CD14-positive monocyte (primary cell): ENCODE measurements around the gene ATL3. TPM values are rescaled to one million over a fixed set of nuclear protein-coding genes. Genes with fewer than 3 reads are reported as not detected.
A peak's percentile ranks its signal among the peaks of the same experiment; 100 is the strongest.

Source experiments
- DNase-seq, 3 donors: peaks; one replicate each; pipeline ENCODE4 v3.0.0-alpha.2; 2011 to 2022
- H2AFZ ChIP-seq: 2 replicates; pipeline ENCODE4 v1.6.0; 2012; ENCODE audit warnings: mild to moderate bottlenecking, low read depth, low read length, inconsistent platforms; ENCODE audit not compliant: insufficient read depth, poor library complexity, severe bottlenecking
- H3K27ac ChIP-seq, 2 donors: 1 replicate in 1 of 2; 2 replicates in 1 of 2; pipeline ENCODE4 v1.5.1; 2012 to 2013; ENCODE audit warnings: low read length in 2 of 2, control low read depth in 1 of 2, inconsistent platforms in 1 of 2, low read depth in 1 of 2, mild to moderate bottlenecking in 1 of 2
- H3K27me3 ChIP-seq, 2 donors: one replicate each; pipeline versions ENCODE4 v1.6.0 to v1.6.1; 2011 to 2013; ENCODE audit warnings: low read length in 2 of 2; ENCODE audit not compliant: control insufficient read depth in 2 of 2, insufficient read depth in 2 of 2
- H3K36me3 ChIP-seq, 2 donors: replicated peaks in 1 of 2; 1 replicate in 1 of 2; 2 replicates in 1 of 2; pipeline versions ENCODE4 v1.5.1 to v1.6.1; 2012 to 2013; ENCODE audit warnings: low read length in 2 of 2, control low read depth in 1 of 2, inconsistent platforms in 1 of 2, mild to moderate bottlenecking in 1 of 2; ENCODE audit not compliant: insufficient read depth in 2 of 2, control insufficient read depth in 1 of 2
- H3K4me1 ChIP-seq, 2 donors: 1 replicate in 1 of 2; 2 replicates in 1 of 2; pipeline versions ENCODE4 v1.5.1 to v1.6.1; 2012 to 2013; ENCODE audit warnings: low read length in 2 of 2, control low read depth in 1 of 2, inconsistent platforms in 1 of 2, mild to moderate bottlenecking in 1 of 2, moderate library complexity in 1 of 2; ENCODE audit not compliant: insufficient read depth in 2 of 2, control insufficient read depth in 1 of 2
- H3K4me2 ChIP-seq: replicated peaks from 2 replicates; pipeline ENCODE3; 2012; ENCODE audit warnings: low read length, moderate library complexity, mild to moderate bottlenecking; ENCODE audit not compliant: poor library complexity, severe bottlenecking; ENCODE audit errors: extremely low read depth
- H3K4me3 ChIP-seq, 3 experiments: fragments of 200-600 bp in 1 of 3; sonication (generic) in 1 of 3; replicated peaks in 1 of 3; 1 replicate in 2 of 3; 2 replicates in 1 of 3; pipeline ENCODE4 v1.5.1; 2011 to 2013; ENCODE audit warnings: low read length in 3 of 3, mild to moderate bottlenecking in 3 of 3, control low read depth in 2 of 3, low read depth in 2 of 3, inconsistent platforms in 1 of 3, moderate library complexity in 1 of 3
- H3K79me2 ChIP-seq: 2 replicates; pipeline ENCODE4 v1.6.0; 2012; ENCODE audit warnings: mild to moderate bottlenecking, control low read depth, inconsistent platforms, low read length, moderate library complexity; ENCODE audit not compliant: insufficient read depth
- H3K9ac ChIP-seq: 2 replicates; pipeline ENCODE4 v1.6.0; 2017; ENCODE audit warnings: low read length, mild to moderate bottlenecking; ENCODE audit not compliant: insufficient read depth, poor library complexity, severe bottlenecking
- H3K9me3 ChIP-seq, 2 donors: replicated peaks in 1 of 2; 1 replicate in 1 of 2; 2 replicates in 1 of 2; pipeline versions ENCODE4 v1.5.1 to v1.6.1; 2012 to 2013; ENCODE audit warnings: low read length in 2 of 2, control low read depth in 1 of 2; ENCODE audit not compliant: control insufficient read depth in 1 of 2, insufficient read depth in 1 of 2
- H4K20me1 ChIP-seq: 2 replicates; pipeline ENCODE4 v1.6.0; 2012; ENCODE audit warnings: mild to moderate bottlenecking, low read length, control low read depth, moderate library complexity; ENCODE audit not compliant: insufficient read depth
- H3K27ac Mint-ChIP-seq, 7 donors: one replicate each; pipeline ENCODE4 v1.8.0; 2020; ENCODE audit warnings: mild to moderate bottlenecking in 7 of 7, mixed read lengths in 7 of 7, moderate library complexity in 6 of 7, inconsistent platforms in 2 of 7
- H3K27me3 Mint-ChIP-seq, 3 donors: one replicate each; pipeline ENCODE4 v1.8.0; 2021 to 2022; ENCODE audit warnings: low read depth in 3 of 3, mild to moderate bottlenecking in 3 of 3, mixed read lengths in 3 of 3, moderate library complexity in 3 of 3, inconsistent platforms in 1 of 3
- H3K36me3 Mint-ChIP-seq, 2 donors: one replicate each; pipeline ENCODE4 v1.8.0; 2020; ENCODE audit warnings: mixed read lengths in 2 of 2, inconsistent platforms in 1 of 2, mild to moderate bottlenecking in 1 of 2
- H3K4me1 Mint-ChIP-seq: one replicate; pipeline ENCODE4 v1.8.0; 2020; ENCODE audit warnings: mild to moderate bottlenecking, mixed read lengths
- H3K4me3 Mint-ChIP-seq, 2 donors: one replicate each; pipeline ENCODE4 v1.8.0; 2020; ENCODE audit warnings: mild to moderate bottlenecking in 2 of 2, mixed read lengths in 2 of 2, moderate library complexity in 1 of 2
- H3K9me3 Mint-ChIP-seq, 7 donors: one replicate each; pipeline ENCODE4 v1.8.0; 2020 to 2022; ENCODE audit warnings: mixed read lengths in 7 of 7, mild to moderate bottlenecking in 6 of 7, moderate library complexity in 6 of 7, inconsistent platforms in 2 of 7
- CTCF ChIP-seq: fragments of 200-600 bp; IDR thresholded peaks from one replicate; pipeline ENCODE4 v1.8.0; 2022; ENCODE audit warnings: antibody characterized with exemption, mild to moderate bottlenecking
- WGBS: methylation state at CpG from one replicate; pipeline ENCODE4 v1.1.5; 2013; ENCODE audit warnings: missing lambda C conversion rate; ENCODE audit not compliant: insufficient coverage; 5-methylcytosine and 5-hydroxymethylcytosine counted together
- intact Hi-C, 2 donors: fragments of 100-400 bp; cut with micrococcal nuclease; formaldehyde crosslinking; loops; one replicate each; pipeline versions ENCODE4 v1.15.0 to v1.15.1; 2023
- polyA plus RNA-seq, 3 donors: library from polyadenylated mRNA; depleted of rRNA in 1 of 3; unstranded in 2 of 3; stranded (reverse) in 1 of 3; fragments of 300-500 nt in 2 of 3; fragments of >200 nt in 1 of 3; fragmentation: Illumina TruSeq in 2 of 3; gene quantifications; 1 replicate in 2 of 3; 2 replicates in 1 of 3; pipeline ENCODE4 v1.2.3, GENCODE V29; 2012 to 2021

ATL3 gene
- polyA plus RNA-seq, 3 donors: 10.6 to 25.5 (median 22.7) TPM

GRCh38 chr11:63670096-63670432 is 1.1 kb downstream of the ATL3 start:
- Histone ChIP-seq H3K4me2 (peak overlapping the region; percentile 78), H3K79me2 (peaks cover 62% of the 10 kb centered on the region), H3K36me3 (peaks cover 0 to 6% of the 10 kb centered on the region in 2 donors), H2AFZ (peak overlapping the region; percentile 93), H3K27me3 (no peaks in the 10 kb centered on the region), H3K9me3 (no peaks in the 10 kb centered on the region), H3K27ac (peak overlapping the region; percentile 27 to 83), H3K4me3 (peak overlapping the region; percentile 64 to 90 (median 87)), H3K4me1 (peaks cover 38 to 41% of the 10 kb centered on the region in 2 donors), H4K20me1 (peaks cover 51% of the 10 kb centered on the region), H3K9ac (peak overlapping the region; percentile 83)
- DNase-seq: no peak
- Mint-ChIP-seq H3K27me3 (no peaks in the 10 kb centered on the region), H3K36me3 (peaks cover 1 to 4% of the 10 kb centered on the region in 2 donors), H3K4me1 (peaks cover 45% of the 10 kb centered on the region), H3K27ac (peak overlapping the region; percentile 80 to 91 (median 88)), H3K9me3 (no peaks in the 10 kb centered on the region), H3K4me3 (peak overlapping the region; percentile 76 to 91)
- intact Hi-C loops: loop anchor here in 1 of 2 donors (2.0 kb wide), 1 partner anchor 69 kb away; no protein-coding TSS in a partner anchor
- no peak for TF ChIP-seq CTCF
- WGBS: 11% methylated on average over 5 of the region's 7 CpGs

GRCh38 chr11:63667995-63668795 is 3.0 kb downstream of the ATL3 start:
- H3K4me3 ChIP-seq: no peak overlapping the region
- TF ChIP-seq CTCF: no peak
- Mint-ChIP-seq H3K9me3 (no peaks in the 10 kb centered on the region), H3K27me3 (no peaks in the 10 kb centered on the region), H3K4me3 (no peak overlapping the region), H3K36me3 (peaks cover 1 to 7% of the 10 kb centered on the region in 2 donors), H3K4me1 (peaks cover 56% of the 10 kb centered on the region), H3K27ac (peak overlapping the region in 6 of 7 donors; percentile 22 to 69 (median 62))
- DNase-seq: no peak
- H3K79me2 ChIP-seq: peaks cover 80% of the 10 kb centered on the region
- peaks cover 70% of the 10 kb centered on the region for H4K20me1 ChIP-seq
- no peaks in the 10 kb centered on the region for H3K9me3 ChIP-seq
- H3K27ac ChIP-seq: peak overlapping the region in 1 of 2 donors; percentile 83
- no peak overlapping the region for H3K9ac ChIP-seq
- no peaks in the 10 kb centered on the region for H3K27me3 ChIP-seq
- no peak overlapping the region for H2AFZ ChIP-seq
- WGBS: no CpG with 5 or more reads among the region's 3 CpGs
- peaks cover 41 to 47% of the 10 kb centered on the region in 2 donors for H3K4me1 ChIP-seq
- intact Hi-C loops: loop anchor here in 1 of 2 donors (10.0 kb wide), 1 partner anchor 67 kb away; no protein-coding TSS in a partner anchor
- H3K36me3 ChIP-seq: peaks cover 0 to 6% of the 10 kb centered on the region in 2 donors
- no peak overlapping the region for H3K4me2 ChIP-seq
